Mesendoderm (in vitro differentiated cells): Measurements from ENCODE around the gene NAV1.

ENCODE experiments used
- DNase-seq: peaks from one replicate; pipeline ENCODE4 v3.0.0; 2013
- H2AK5ac ChIP-seq: 2 replicates; pipeline ENCODE4 v1.6.1; 2013; ENCODE audit warnings: low read length, inconsistent platforms
- H2BK120ac ChIP-seq: 2 replicates; pipeline ENCODE4 v1.6.1; 2013; ENCODE audit warnings: low read depth, mild to moderate bottlenecking, low read length, moderate library complexity, mixed read lengths
- H2BK15ac ChIP-seq: replicated peaks from 2 replicates; pipeline ENCODE4 v1.6.1; 2013; ENCODE audit warnings: low read depth, mild to moderate bottlenecking, moderate library complexity
- H2BK5ac ChIP-seq: 2 replicates; pipeline ENCODE4 v1.6.1; 2013; ENCODE audit warnings: low read length, inconsistent platforms
- H3K18ac ChIP-seq: 2 replicates; pipeline ENCODE4 v1.6.1; 2013; ENCODE audit warnings: mild to moderate bottlenecking, low read length, mixed read lengths
- H3K23ac ChIP-seq: one replicate; pipeline ENCODE4 v1.6.1; 2013; ENCODE audit warnings: low read length
- H3K27ac ChIP-seq: 2 replicates; pipeline ENCODE4 v1.5.1; 2013; ENCODE audit warnings: low read depth, mild to moderate bottlenecking, inconsistent platforms, low read length, moderate library complexity
- H3K27me3 ChIP-seq: 2 replicates; pipeline ENCODE4 v1.6.1; 2013; ENCODE audit warnings: low read length, control low read depth, mild to moderate bottlenecking, inconsistent platforms; ENCODE audit not compliant: insufficient read depth, poor library complexity
- H3K36me3 ChIP-seq: 2 replicates; pipeline ENCODE4 v1.6.1; 2013; ENCODE audit warnings: low read length, inconsistent platforms; ENCODE audit not compliant: control insufficient read depth, insufficient read depth
- H3K4ac ChIP-seq: one replicate; pipeline ENCODE4 v1.6.1; 2013; ENCODE audit warnings: low read depth, mild to moderate bottlenecking, low read length, moderate library complexity
- H3K4me1 ChIP-seq: 2 replicates; pipeline ENCODE4 v1.6.1; 2013; ENCODE audit warnings: low read depth, low read length, inconsistent platforms; ENCODE audit not compliant: control insufficient read depth
- H3K4me2 ChIP-seq: 2 replicates; pipeline ENCODE4 v1.6.1; 2013; ENCODE audit warnings: low read length
- H3K4me3 ChIP-seq: 2 replicates; pipeline ENCODE4 v1.5.1; 2013; ENCODE audit warnings: mild to moderate bottlenecking, low read length
- H3K56ac ChIP-seq: one replicate; pipeline ENCODE4 v1.6.1; 2013; ENCODE audit warnings: low read length
- H3K79me1 ChIP-seq: 2 replicates; pipeline ENCODE4 v1.6.1; 2013; ENCODE audit warnings: low read length, inconsistent platforms
- H3K79me2 ChIP-seq: 2 replicates; pipeline ENCODE4 v1.6.1; 2013; ENCODE audit warnings: mild to moderate bottlenecking, low read length; ENCODE audit not compliant: control insufficient read depth, insufficient read depth
- H3K9ac ChIP-seq: 2 replicates; pipeline ENCODE4 v1.6.1; 2013; ENCODE audit warnings: low read length, inconsistent platforms
- H4K5ac ChIP-seq: one replicate; pipeline ENCODE4 v1.6.1; 2013; ENCODE audit warnings: low read length
- H4K8ac ChIP-seq: one replicate; pipeline ENCODE4 v1.6.1; 2013; ENCODE audit warnings: low read depth, mild to moderate bottlenecking, control low read depth, low read length, moderate library complexity
- WGBS: extraction: QIAGEN DNeasy Blood & Tissue Kit; methylation state at CpG from one replicate; pipeline ENCODE4 v1.1.7; 2013; ENCODE audit warnings: low lambda C conversion rate, missing lambda C conversion rate; ENCODE audit not compliant: insufficient coverage; ENCODE audit errors: extremely low coverage; 5-methylcytosine and 5-hydroxymethylcytosine counted together

NAV1 gene

DNA sequence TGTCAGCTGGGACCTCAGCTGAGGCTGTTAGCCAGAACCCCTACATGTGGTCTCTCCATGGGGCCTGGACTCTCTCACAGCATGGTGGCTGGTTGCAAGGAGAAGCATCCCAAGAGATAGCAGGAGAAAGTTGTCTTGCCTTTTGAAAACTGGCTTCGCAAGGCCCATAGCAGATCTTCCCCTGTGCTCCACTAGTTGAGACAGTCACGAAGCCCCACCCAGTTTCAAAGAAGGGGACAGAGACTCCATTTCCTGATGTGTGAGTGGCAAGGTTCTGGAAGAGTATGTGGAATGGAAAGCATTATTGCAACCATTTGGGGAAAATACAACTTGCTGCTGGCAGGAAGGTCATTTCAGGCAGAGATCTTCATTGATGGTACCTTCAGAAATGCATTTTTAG lies 24.5 kb upstream of the NAV1 start:
- H3K79me2 ChIP-seq, result no peaks in the 10 kb centered on the region
- H4K5ac ChIP-seq, result no peak overlapping the region
- no peak overlapping the region for H2BK5ac ChIP-seq
- H3K79me1 ChIP-seq, result no peaks in the 10 kb centered on the region
- H2BK120ac ChIP-seq, result no peak overlapping the region
- H4K8ac ChIP-seq, result no peak overlapping the region
- H3K27ac ChIP-seq, result no peak overlapping the region
- no peak overlapping the region for H2BK15ac ChIP-seq
- no peak overlapping the region for H3K23ac ChIP-seq
- no peaks in the 10 kb centered on the region for H3K36me3 ChIP-seq
- H3K27me3 ChIP-seq, result no peaks in the 10 kb centered on the region
- H3K4me2 ChIP-seq, result no peak overlapping the region
- H3K4me1 ChIP-seq, result peaks cover 8% of the 10 kb centered on the region
- no peak overlapping the region for H3K18ac ChIP-seq
- H3K4me3 ChIP-seq, result no peak overlapping the region
- H3K9ac ChIP-seq, result no peak overlapping the region
- DNase-seq, result no peak
- H3K4ac ChIP-seq, result no peak overlapping the region
- no CpG with 5 or more reads among the region's 2 CpGs for WGBS
- H3K56ac ChIP-seq, result no peak overlapping the region
- no peak overlapping the region for H2AK5ac ChIP-seq

DNA sequence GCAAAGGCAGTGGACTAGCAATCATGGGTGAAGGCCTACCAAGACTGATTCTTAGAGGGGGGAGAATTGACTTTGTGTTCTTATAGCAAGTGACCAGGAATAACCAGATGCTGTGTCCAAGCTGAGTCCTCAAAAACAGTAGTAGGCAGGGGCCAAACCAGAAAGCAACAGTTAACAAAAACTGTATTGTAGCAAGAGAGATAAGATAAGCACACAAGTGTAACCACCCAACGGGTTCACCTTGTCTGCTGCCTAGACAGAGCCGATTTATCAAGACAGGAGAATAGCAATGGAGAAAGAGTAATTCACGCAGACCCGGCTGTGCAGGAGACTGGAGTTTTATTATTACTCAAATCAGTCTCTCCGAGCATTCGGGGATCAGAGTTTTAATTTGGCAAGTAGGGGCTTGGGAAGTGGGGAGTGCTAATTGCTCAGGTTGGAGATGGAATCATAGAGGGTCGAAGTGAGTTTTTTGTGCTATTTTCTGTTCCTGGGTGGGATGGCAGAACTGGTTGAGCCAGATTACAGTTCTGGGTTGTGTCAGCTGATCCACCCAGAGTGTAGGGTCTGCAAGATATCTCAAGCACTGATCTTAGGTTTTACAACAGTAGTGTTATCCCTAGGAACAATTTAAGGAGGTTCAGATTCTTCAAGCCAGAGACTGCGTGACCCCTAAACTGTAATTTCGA lies 23.7 kb upstream of the NAV1 start:
- no peak overlapping the region for H4K8ac ChIP-seq
- H2BK120ac ChIP-seq, result peak overlapping the region; percentile 74
- DNase-seq, result no peak

GRCh38 chr1:201515895-201516294 lies 23.0 kb upstream of the NAV1 start:
- no CpG with 5 or more reads among the region's 1 CpG for WGBS
- no peak for DNase-seq
- no peaks in the 10 kb centered on the region for H3K36me3 ChIP-seq
- H3K4me2 ChIP-seq, result no peak overlapping the region
- no peak overlapping the region for H3K4me3 ChIP-seq
- H2BK120ac ChIP-seq, result peak overlapping the region; percentile 74
- H2BK15ac ChIP-seq, result no peak overlapping the region
- H2AK5ac ChIP-seq, result no peak overlapping the region
- H2BK5ac ChIP-seq, result no peak overlapping the region
- no peak overlapping the region for H3K56ac ChIP-seq
- H3K27ac ChIP-seq, result no peak overlapping the region
- H4K8ac ChIP-seq, result no peak overlapping the region
- no peak overlapping the region for H4K5ac ChIP-seq
- no peak overlapping the region for H3K9ac ChIP-seq
- H3K4ac ChIP-seq, result no peak overlapping the region
- no peaks in the 10 kb centered on the region for H3K79me1 ChIP-seq
- H3K18ac ChIP-seq, result no peak overlapping the region
- no peaks in the 10 kb centered on the region for H3K27me3 ChIP-seq
- peaks cover 8% of the 10 kb centered on the region for H3K4me1 ChIP-seq
- no peak overlapping the region for H3K23ac ChIP-seq
- H3K79me2 ChIP-seq, result no peaks in the 10 kb centered on the region

More for the DNA sequence above, 23.7 kb upstream of the NAV1 start:
- Histone ChIP-seq H3K9ac (no peak overlapping the region), H4K5ac (no peak overlapping the region), H3K27me3 (no peaks in the 10 kb centered on the region), H3K36me3 (no peaks in the 10 kb centered on the region), H3K18ac (no peak overlapping the region), H3K56ac (no peak overlapping the region), H3K23ac (no peak overlapping the region), H3K79me2 (no peaks in the 10 kb centered on the region), H3K27ac (no peak overlapping the region), H3K4me3 (no peak overlapping the region), H2BK5ac (no peak overlapping the region), H2BK15ac (no peak overlapping the region), H3K4me2 (no peak overlapping the region), H2AK5ac (no peak overlapping the region), H3K79me1 (no peaks in the 10 kb centered on the region), H3K4me1 (peaks cover 8% of the 10 kb centered on the region), H3K4ac (no peak overlapping the region)
- WGBS, result no CpG with 5 or more reads among the region's 9 CpGs

DNA sequence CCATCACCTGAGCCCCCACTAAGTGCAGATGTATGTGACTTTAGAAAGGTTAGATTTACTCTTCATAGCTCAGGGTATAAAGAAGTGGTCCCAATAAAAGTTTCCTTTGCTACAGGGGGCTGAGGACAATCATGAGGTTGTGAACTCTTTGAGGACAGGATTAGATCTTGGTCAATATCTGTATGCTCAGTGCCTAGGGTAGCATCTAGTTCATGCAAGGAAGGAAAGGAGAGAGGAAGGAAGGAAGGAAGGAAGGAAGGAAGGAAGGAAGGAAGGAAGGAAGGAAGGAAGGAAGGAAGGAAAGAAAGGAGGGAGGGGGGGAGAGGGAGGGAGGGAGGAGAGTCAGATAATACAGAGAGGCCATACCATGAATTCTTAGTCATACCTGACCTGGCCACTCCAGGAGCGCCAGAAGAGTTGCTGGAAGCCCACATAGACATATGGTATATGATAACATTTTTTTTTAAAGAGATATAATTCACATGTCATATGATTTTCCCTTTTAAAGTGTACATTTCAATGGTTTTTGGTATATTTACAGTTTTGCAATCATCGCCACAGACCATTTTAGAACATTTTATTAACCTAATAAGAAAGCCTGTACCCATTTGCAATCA lies 22.3 kb upstream of the NAV1 start:
- no peak overlapping the region for H3K9ac ChIP-seq
- no peaks in the 10 kb centered on the region for H3K27me3 ChIP-seq
- no peak overlapping the region for H3K4me3 ChIP-seq
- no peak overlapping the region for H3K23ac ChIP-seq
- peaks cover 8% of the 10 kb centered on the region for H3K4me1 ChIP-seq
- no peak overlapping the region for H3K18ac ChIP-seq
- no peak overlapping the region for H4K5ac ChIP-seq
- H3K79me1 ChIP-seq, result no peaks in the 10 kb centered on the region
- H3K4ac ChIP-seq, result no peak overlapping the region
- no peak overlapping the region for H4K8ac ChIP-seq
- H2AK5ac ChIP-seq, result no peak overlapping the region
- no peaks in the 10 kb centered on the region for H3K36me3 ChIP-seq
- DNase-seq, result no peak
- H2BK15ac ChIP-seq, result no peak overlapping the region
- no peak overlapping the region for H2BK5ac ChIP-seq
- H3K4me2 ChIP-seq, result no peak overlapping the region
- H2BK120ac ChIP-seq, result no peak overlapping the region
- no peaks in the 10 kb centered on the region for H3K79me2 ChIP-seq
- no peak overlapping the region for H3K27ac ChIP-seq
- H3K56ac ChIP-seq, result no peak overlapping the region
- no CpG with 5 or more reads among the region's 2 CpGs for WGBS

DNA sequence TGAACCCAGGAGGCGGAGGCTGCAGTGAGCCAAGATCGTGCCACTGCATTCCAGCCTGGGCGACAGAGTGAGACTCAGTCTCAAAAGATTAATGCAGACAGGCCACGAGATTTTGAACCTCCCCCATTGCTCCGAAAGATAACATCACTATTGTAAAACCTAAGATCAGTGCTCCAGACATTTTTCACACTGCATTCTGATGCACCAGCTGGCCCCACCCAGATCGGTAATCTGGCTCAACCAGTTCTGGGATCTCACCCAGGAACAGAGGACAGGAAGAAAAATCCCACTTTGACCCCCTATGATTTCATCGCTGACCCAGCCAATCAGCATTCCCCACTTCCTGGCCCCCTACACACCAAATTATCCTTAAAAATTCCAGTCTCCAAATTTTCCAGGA lies 21.3 kb upstream of the NAV1 start:
- Histone ChIP-seq H2BK5ac (no peak overlapping the region), H3K4me1 (peaks cover 6% of the 10 kb centered on the region), H3K27ac (no peak overlapping the region), H3K4me3 (no peak overlapping the region), H3K79me2 (no peaks in the 10 kb centered on the region), H3K4me2 (no peak overlapping the region), H3K18ac (no peak overlapping the region), H4K8ac (no peak overlapping the region), H2BK120ac (no peak overlapping the region), H3K36me3 (no peaks in the 10 kb centered on the region), H2BK15ac (no peak overlapping the region), H3K56ac (no peak overlapping the region), H3K23ac (no peak overlapping the region), H3K4ac (no peak overlapping the region), H2AK5ac (no peak overlapping the region), H4K5ac (no peak overlapping the region), H3K79me1 (no peaks in the 10 kb centered on the region), H3K9ac (no peak overlapping the region), H3K27me3 (no peaks in the 10 kb centered on the region)
- WGBS, result no CpG with 5 or more reads among the region's 7 CpGs
- peak; percentile 70 for DNase-seq

- no peak overlapping the region for H2BK15ac ChIP-seq
- no peak overlapping the region for H3K18ac ChIP-seq
- WGBS, result no CpG with 5 or more reads among the region's 5 CpGs
- no peak overlapping the region for H3K9ac ChIP-seq
- H3K27ac ChIP-seq, result no peak overlapping the region
- no peak overlapping the region for H3K56ac ChIP-seq
- H3K4me3 ChIP-seq, result no peak overlapping the region
- no peak overlapping the region for H2BK120ac ChIP-seq
- no peak overlapping the region for H4K5ac ChIP-seq
- no peak overlapping the region for H2BK5ac ChIP-seq
- no peak overlapping the region for H3K4ac ChIP-seq
- no peaks in the 10 kb centered on the region for H3K79me2 ChIP-seq
- H4K8ac ChIP-seq, result no peak overlapping the region
- H3K4me1 ChIP-seq, result peaks cover 6% of the 10 kb centered on the region
- no peaks in the 10 kb centered on the region for H3K27me3 ChIP-seq
- no peak overlapping the region for H3K23ac ChIP-seq
- no peak overlapping the region for H3K4me2 ChIP-seq
- no peak overlapping the region for H2AK5ac ChIP-seq
- H3K36me3 ChIP-seq, result no peaks in the 10 kb centered on the region
- no peaks in the 10 kb centered on the region for H3K79me1 ChIP-seq
- no peak for DNase-seq
These were observed 20.9 kb upstream of the NAV1 start for GRCh38 chr1:201518071-201518470.
